ENCODE results near the gene LRRC7.

DNA sequence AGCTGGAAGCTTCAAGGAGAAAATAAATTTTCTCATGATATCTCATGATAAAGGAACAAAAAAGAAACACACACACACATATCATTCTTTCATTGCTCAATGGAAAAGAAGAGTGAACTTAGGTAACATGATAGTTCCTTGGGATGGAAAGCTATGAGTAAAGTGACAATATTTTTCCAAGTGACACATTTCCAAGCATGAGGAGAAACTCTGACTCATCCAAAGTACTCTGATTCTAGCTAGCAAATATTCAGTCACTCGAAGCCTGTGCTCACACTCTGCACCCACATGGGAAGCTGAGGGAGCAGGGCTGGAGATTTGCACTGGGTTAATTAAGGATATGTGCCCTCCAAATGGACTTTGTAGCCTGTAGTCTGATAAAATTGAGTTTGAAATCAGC lies 415.3 kb downstream of the LRRC7 start:
- TF ChIP-seq POLR2AphosphoS5 (IDR thresholded peaks at IDR 0.05; ENCODE audit: low read depth, low read length) (no peak), POLR2A (IDR thresholded peaks at IDR 0.05; ENCODE audit: low read depth, low read length) (no peak)

Measured in GM12892 (cell line).